ENCODE results near the gene CGB8.

CGB8 gene

DNA sequence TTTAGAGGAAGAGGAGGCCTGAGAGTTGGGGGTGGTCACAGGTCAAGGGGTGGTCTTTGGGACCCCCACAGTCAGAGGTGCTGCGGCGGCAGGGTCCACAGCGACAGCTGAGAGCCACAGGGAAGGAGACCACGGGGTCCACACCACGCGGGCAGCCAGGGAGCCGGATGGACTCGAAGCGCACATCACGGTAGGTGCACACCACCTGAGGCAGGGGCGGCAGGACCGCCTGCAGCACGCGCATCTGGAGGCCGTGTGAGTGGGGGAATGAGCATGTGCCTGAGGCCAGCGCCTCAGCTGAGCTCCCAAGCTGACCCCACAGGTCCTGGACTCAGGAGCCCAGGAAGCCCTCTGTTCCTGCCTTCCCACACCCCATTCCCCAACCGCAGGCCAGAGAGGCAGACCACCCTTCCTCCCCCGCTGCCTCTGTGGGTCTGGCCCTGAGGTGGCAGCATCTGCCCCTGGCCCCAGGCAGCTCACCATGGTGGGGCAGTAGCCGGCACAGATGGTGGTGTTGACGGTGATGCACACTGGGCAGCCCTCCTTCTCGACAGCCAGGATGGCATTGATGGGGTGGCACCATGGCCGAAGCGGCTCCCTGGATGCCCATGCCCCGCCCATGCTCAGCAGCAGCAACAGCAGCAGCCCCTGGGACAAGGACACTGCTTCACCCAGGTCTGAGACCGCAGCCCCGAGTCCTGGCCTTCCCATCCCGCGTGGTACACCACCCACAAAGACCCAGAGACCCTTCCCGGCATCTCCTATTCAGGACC is 32.7 kb downstream of the CGB8 start:
- no peak overlapping the region for H3K4me3 ChIP-seq (ENCODE audit: low read length)
- peaks cover 10% of the 10 kb centered on the region; the same call in 1 of the 2 replicates for H3K4me1 ChIP-seq (ENCODE audit: insufficient read depth, low read length)
- no peak overlapping the region for H3K9ac ChIP-seq (ENCODE audit: low read depth, low read length)
- H3K9me3 ChIP-seq (ENCODE audit: insufficient read depth, low read depth, low read length): no peaks in the 10 kb centered on the region
- no peak overlapping the region for H3K27ac ChIP-seq (ENCODE audit: low read depth, low read length)
- H3K27me3 ChIP-seq (ENCODE audit: insufficient read depth, low read length): peaks cover 27% of the 10 kb centered on the region
- peaks cover 45% of the 10 kb centered on the region for H3K36me3 ChIP-seq (ENCODE audit: insufficient read depth, low read length)
- 94% methylated on average over 24 of the region's 29 CpGs for WGBS

DNA sequence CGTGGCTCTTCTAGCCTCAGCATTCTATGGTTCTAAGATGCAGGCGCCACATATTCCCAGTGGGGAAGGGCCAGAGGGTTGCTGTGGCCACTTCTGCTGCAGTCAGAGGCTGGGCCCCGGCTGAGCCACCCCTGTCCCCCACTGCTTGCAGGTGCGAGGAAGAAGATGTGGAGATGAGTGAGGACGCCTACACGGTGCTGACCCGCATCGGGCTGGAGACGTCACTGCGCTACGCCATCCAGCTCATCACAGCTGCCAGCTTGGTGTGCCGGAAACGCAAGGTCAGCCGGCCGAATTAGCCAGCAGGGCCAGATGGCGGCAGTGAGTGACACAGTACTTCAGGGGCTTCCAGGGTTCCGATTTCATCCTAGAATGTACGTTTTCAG is 34.0 kb downstream of the CGB8 start:
- H3K4me1 ChIP-seq (ENCODE audit: insufficient read depth, low read length): peaks cover 5% of the 10 kb centered on the region; the same call in 1 of the 2 replicates
- no peaks in the 10 kb centered on the region for H3K9me3 ChIP-seq (ENCODE audit: insufficient read depth, low read depth, low read length)
- H3K4me3 ChIP-seq (ENCODE audit: low read length): no peak overlapping the region
- H3K27ac ChIP-seq (ENCODE audit: low read depth, low read length): no peak overlapping the region
- peaks cover 20% of the 10 kb centered on the region for H3K27me3 ChIP-seq (ENCODE audit: insufficient read depth, low read length)
- WGBS: 93% methylated on average over 18 of the region's 18 CpGs
- no peak overlapping the region for H3K9ac ChIP-seq (ENCODE audit: low read depth, low read length)
- peaks cover 57% of the 10 kb centered on the region for H3K36me3 ChIP-seq (ENCODE audit: insufficient read depth, low read length)

DNA sequence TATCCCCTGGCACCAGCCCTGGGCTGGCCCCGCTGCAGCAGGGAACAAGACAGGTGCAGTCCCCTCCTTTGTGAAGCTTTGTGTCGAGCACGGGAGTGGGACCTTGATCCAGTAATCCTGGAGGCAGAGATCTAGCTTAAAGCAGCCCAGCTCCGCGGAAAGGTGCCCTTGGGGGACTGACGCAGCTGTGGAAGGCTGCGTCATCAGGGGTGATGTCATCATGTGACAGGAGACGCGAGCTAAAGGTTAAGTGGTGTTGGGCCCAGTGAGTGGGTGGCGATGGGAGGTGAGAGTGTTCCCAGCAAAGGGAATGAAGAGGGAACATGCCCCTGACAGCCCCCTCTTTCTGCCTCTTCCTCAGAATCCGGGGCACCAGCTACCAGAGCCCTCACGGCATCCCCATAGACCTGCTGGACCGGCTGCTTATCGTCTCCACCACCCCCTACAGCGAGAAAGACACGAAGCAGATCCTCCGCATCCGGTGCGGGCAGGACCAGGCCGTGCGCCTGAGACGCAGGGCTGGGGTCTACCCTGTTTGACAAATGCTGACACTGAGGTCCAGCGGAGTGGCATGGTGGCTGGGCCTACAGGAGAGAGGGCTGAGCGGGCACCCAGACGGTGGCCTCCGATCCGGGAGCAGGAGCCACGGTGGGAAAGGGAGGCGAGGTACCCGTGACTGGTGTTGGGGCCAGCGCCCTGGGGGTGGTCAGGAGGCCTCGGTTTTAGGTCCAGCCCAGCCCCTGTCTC is 34.6 kb downstream of the CGB8 start:
- H3K9ac ChIP-seq (ENCODE audit: low read depth, low read length): no peak overlapping the region
- no peak overlapping the region for H3K27ac ChIP-seq (ENCODE audit: low read depth, low read length)
- peaks cover 62% of the 10 kb centered on the region for H3K36me3 ChIP-seq (ENCODE audit: insufficient read depth, low read length)
- no peak overlapping the region for H3K4me3 ChIP-seq (ENCODE audit: low read length)
- no peaks in the 10 kb centered on the region for H3K9me3 ChIP-seq (ENCODE audit: insufficient read depth, low read depth, low read length)
- peaks cover 5% of the 10 kb centered on the region; the same call in 1 of the 2 replicates for H3K4me1 ChIP-seq (ENCODE audit: insufficient read depth, low read length)
- H3K27me3 ChIP-seq (ENCODE audit: insufficient read depth, low read length): peaks cover 19% of the 10 kb centered on the region
- WGBS: 94% methylated on average over 32 of the region's 32 CpGs

DNA sequence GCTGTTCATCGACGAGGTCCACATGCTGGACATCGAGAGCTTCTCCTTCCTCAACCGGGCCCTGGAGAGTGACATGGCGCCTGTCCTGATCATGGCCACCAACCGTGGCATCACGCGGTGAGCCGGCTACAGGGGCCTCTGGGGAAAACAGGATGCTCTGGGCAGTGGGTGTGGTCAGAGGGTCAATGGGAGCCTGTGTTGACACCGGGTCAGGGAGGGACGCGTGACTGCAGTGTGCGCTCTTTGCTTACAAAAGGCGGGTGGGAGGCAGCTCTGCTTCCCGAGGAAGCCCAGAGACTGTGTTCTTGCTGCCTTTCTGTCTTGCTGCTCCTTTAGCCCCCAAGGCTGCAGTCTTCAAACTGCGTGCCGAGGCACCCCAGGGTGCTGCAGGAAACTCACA is 37.7 kb downstream of the CGB8 start:
- Histone ChIP-seq H3K27ac (ENCODE audit: low read depth, low read length) (no peak overlapping the region), H3K9me3 (ENCODE audit: insufficient read depth, low read depth, low read length) (no peaks in the 10 kb centered on the region), H3K27me3 (ENCODE audit: insufficient read depth, low read length) (no peaks in the 10 kb centered on the region), H3K9ac (ENCODE audit: low read depth, low read length) (no peak overlapping the region), H3K4me3 (ENCODE audit: low read length) (no peak overlapping the region), H3K4me1 (ENCODE audit: insufficient read depth, low read length) (no peaks in the 10 kb centered on the region), H3K36me3 (ENCODE audit: insufficient read depth, low read length) (peaks cover 74% of the 10 kb centered on the region)
- 90% methylated on average over 17 of the region's 17 CpGs for WGBS

DNA sequence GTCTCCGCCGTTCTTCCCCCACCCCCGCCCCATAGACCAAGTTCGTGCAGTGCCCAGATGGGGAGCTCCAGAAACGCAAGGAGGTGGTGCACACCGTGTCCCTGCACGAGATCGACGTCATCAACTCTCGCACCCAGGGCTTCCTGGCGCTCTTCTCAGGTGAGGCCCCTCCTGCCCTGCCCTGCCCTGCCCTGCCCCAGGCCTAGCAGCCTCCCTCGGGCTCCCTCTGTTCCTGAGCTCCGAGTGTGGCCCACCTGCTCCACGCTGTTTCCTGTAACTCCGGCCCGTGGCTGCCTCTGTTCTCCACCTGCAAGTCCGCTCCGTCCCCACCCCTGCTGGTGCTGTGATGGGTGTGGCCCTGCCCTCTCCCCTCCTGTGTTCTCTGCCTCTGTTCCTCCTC is 38.5 kb downstream of the CGB8 start:
- Histone ChIP-seq H3K4me1 (ENCODE audit: insufficient read depth, low read length) (no peaks in the 10 kb centered on the region), H3K9ac (ENCODE audit: low read depth, low read length) (no peak overlapping the region), H3K4me3 (ENCODE audit: low read length) (no peak overlapping the region), H3K9me3 (ENCODE audit: insufficient read depth, low read depth, low read length) (no peaks in the 10 kb centered on the region), H3K27ac (ENCODE audit: low read depth, low read length) (no peak overlapping the region), H3K27me3 (ENCODE audit: insufficient read depth, low read length) (no peaks in the 10 kb centered on the region), H3K36me3 (ENCODE audit: insufficient read depth, low read length) (peaks cover 75% of the 10 kb centered on the region)
- 92% methylated on average over 18 of the region's 18 CpGs for WGBS

DNA sequence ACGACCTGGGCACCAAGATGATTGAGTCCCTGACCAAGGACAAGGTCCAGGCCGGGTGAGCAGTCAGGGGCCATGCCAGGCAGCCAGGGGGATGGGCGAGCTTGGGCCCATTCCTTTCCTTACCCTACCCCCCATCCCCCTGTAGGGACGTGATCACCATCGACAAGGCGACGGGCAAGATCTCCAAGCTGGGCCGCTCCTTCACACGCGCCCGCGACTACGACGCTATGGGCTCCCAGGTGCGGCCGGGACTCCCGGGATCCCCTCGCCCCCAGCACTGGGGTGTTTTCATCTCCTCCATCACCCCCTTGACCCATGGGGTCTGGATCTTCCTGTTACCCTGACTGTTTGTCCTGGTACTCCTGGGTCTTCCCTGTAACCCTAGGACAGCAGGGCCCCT is 39.1 kb downstream of the CGB8 start:
- no peaks in the 10 kb centered on the region for H3K4me1 ChIP-seq (ENCODE audit: insufficient read depth, low read length)
- H3K9me3 ChIP-seq (ENCODE audit: insufficient read depth, low read depth, low read length): no peaks in the 10 kb centered on the region
- H3K36me3 ChIP-seq (ENCODE audit: insufficient read depth, low read length): peaks cover 75% of the 10 kb centered on the region
- 95% methylated on average over 18 of the region's 18 CpGs for WGBS
- no peak overlapping the region for H3K9ac ChIP-seq (ENCODE audit: low read depth, low read length)
- no peak overlapping the region for H3K27ac ChIP-seq (ENCODE audit: low read depth, low read length)
- no peaks in the 10 kb centered on the region for H3K27me3 ChIP-seq (ENCODE audit: insufficient read depth, low read length)
- no peak overlapping the region for H3K4me3 ChIP-seq (ENCODE audit: low read length)

DNA sequence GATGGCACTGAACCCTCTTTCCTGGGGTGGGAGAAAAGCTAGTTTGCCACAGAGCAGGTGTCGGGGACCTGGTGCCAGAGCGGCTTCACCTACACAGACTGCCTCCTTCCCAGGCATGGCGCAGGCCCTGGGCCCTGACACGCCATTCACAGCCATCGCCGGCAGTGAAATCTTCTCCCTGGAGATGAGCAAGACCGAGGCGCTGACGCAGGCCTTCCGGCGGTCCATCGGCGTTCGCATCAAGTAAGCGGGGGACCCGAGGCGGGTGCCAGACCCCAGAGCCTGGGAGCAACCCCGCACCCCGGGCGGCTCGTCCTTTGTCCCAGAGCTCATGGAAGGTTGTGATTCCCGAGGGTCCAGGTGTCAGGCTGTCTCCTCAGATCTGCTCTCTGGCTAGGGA is 42.0 kb downstream of the CGB8 start:
- H3K27ac ChIP-seq (ENCODE audit: low read depth, low read length): no peak overlapping the region
- no peak overlapping the region for H3K9ac ChIP-seq (ENCODE audit: low read depth, low read length)
- WGBS: 97% methylated on average over 22 of the region's 22 CpGs
- H3K27me3 ChIP-seq (ENCODE audit: insufficient read depth, low read length): no peaks in the 10 kb centered on the region
- no peaks in the 10 kb centered on the region for H3K9me3 ChIP-seq (ENCODE audit: insufficient read depth, low read depth, low read length)
- H3K36me3 ChIP-seq (ENCODE audit: insufficient read depth, low read length): peaks cover 80% of the 10 kb centered on the region
- H3K4me1 ChIP-seq (ENCODE audit: insufficient read depth, low read length): no peaks in the 10 kb centered on the region
- no peak overlapping the region for H3K4me3 ChIP-seq (ENCODE audit: low read length)

DNA sequence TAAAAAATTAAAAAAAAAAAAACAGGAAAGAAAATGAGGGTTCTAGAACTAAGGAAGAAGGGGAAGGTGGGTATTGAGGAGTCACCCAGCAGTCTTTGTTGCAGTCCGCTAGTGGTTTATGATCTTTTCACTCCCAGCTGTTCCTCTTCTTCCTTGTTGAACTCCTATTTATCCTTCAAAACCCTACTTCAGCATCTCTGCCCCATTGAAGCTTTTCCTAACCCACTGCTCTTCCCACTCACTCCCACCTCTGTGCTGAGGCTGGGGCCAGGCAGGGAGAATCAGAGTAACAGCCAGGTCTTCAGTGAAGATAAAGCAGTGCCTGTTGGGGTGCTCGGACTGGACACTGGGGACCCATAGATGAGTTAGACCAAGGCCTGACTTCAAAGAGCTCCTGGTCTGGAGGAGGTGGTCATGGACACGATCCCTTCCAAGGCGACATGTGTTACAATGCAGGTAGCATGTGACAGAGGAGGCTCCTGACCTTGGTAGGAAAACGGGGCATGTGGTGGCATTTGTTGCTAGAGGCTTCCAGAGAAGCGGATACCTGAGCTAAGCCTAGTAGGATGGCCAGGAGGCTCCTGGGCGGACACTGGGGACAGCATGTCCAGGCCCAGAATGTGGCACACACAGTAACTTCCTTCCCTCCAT is 43.8 kb downstream of the CGB8 start:
- Histone ChIP-seq H3K27ac (ENCODE audit: low read depth, low read length) (no peak overlapping the region), H3K4me1 (ENCODE audit: insufficient read depth, low read length) (no peaks in the 10 kb centered on the region), H3K9me3 (ENCODE audit: insufficient read depth, low read depth, low read length) (no peaks in the 10 kb centered on the region), H3K9ac (ENCODE audit: low read depth, low read length) (no peak overlapping the region), H3K36me3 (ENCODE audit: insufficient read depth, low read length) (peaks cover 70% of the 10 kb centered on the region), H3K4me3 (ENCODE audit: low read length) (no peak overlapping the region), H3K27me3 (ENCODE audit: insufficient read depth, low read length) (no peaks in the 10 kb centered on the region)
- WGBS: 94% methylated on average over 7 of the region's 7 CpGs

DNA sequence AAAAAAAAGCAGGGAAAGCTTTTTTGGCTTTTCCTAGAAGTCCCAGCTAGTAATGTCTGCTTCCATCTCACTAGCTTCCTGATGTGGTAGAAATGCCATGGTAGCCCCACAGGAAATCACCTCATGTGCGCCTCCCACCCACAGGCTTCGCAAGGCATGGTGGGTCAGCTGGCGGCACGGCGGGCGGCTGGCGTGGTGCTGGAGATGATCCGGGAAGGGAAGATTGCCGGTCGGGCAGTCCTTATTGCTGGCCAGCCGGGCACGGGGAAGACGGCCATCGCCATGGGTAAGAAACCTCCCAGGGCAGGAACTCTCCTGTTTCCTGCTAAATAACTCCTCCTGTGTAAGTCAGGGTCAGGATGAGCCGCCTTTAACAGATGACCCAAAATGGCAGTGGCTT is 44.8 kb downstream of the CGB8 start:
- 96% methylated on average over 15 of the region's 15 CpGs for WGBS
- Histone ChIP-seq H3K4me1 (ENCODE audit: insufficient read depth, low read length) (no peaks in the 10 kb centered on the region), H3K9me3 (ENCODE audit: insufficient read depth, low read depth, low read length) (no peaks in the 10 kb centered on the region), H3K9ac (ENCODE audit: low read depth, low read length) (no peak overlapping the region), H3K36me3 (ENCODE audit: insufficient read depth, low read length) (peaks cover 61% of the 10 kb centered on the region), H3K27ac (ENCODE audit: low read depth, low read length) (no peak overlapping the region), H3K27me3 (ENCODE audit: insufficient read depth, low read length) (no peaks in the 10 kb centered on the region), H3K4me3 (ENCODE audit: low read length) (no peak overlapping the region)

DNA sequence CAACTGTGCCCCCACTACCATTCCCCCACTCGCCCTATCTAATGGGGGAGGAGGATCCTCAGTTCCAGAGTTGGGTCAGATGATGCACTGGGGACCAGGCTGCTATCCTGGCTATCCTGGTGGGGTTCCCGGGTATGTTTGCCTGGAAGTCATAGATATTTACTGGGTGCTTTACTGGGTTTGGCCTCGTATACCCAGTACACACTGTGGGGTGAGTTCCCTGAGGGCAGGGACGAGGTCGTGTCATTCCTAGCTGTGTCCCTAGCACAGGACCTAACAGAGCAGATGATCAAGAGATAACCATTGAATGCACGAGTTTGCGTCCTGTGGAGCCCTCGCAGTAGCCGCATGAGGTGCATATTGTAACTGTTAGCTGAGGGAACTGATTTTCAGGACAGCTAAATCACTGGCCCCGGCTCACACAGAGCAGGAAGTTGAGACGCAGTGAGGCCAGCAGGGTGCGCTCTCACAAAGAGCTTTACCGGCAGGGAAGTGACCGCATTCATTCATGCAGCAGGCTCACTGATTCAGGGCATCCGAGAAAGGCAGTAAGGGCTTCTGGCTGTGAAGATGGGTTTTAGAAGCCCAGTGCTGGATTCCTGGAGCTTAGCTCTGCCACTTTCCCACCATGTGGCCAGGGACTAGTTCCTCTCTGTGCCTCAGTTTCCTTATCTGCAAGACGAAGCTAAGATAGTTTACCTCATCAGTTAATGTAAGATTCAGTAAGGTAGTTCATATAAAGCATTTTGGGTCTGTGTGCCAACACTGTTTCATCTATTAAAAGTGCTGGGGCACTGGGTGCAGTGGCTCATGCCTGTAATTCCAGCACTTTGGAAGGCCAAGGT is 49.2 kb downstream of the CGB8 start:
- Histone ChIP-seq H3K9ac (ENCODE audit: low read depth, low read length) (no peak overlapping the region), H3K9me3 (ENCODE audit: insufficient read depth, low read depth, low read length) (no peaks in the 10 kb centered on the region), H3K27me3 (ENCODE audit: insufficient read depth, low read length) (no peaks in the 10 kb centered on the region), H3K27ac (ENCODE audit: low read depth, low read length) (peak overlapping the region; percentile 4; the same call in 1 of the 2 replicates), H3K4me3 (ENCODE audit: low read length) (no peak overlapping the region), H3K36me3 (ENCODE audit: insufficient read depth, low read length) (peaks cover 32% of the 10 kb centered on the region), H3K4me1 (ENCODE audit: insufficient read depth, low read length) (no peaks in the 10 kb centered on the region)
- WGBS: 49% methylated on average over 15 of the region's 16 CpGs
